Measurements from ENCODE around the gene GABRG3. TPM values are rescaled to one million over a fixed set of nuclear protein-coding genes. Genes with fewer than 3 reads are reported as not detected.

Gene GABRG3
- total and polyA plus RNA-seq, 9 of the 15 experiments (the other 6 are each of a cell fraction or from before 2014, with no cell fraction given) = 4.0 to 15.1 (median 11.2) TPM

- TF ChIP-seq GTF2B (IDR thresholded peaks at IDR 0.05; ENCODE audit: extremely low read depth, insufficient read length) (no peak), MYBL2 (IDR thresholded peaks at IDR 0.05; ENCODE audit: low read depth) (no peak), MYBL2 (CRISPR knock-in tag; IDR thresholded peaks at IDR 0.05; ENCODE audit: borderline replicate concordance) (no peak), CCNT2 (IDR thresholded peaks at IDR 0.05; ENCODE audit: borderline replicate concordance, extremely low read depth, insufficient read length, low read depth, low read length) (no peak), PREB (CRISPR knock-in tag; IDR thresholded peaks at IDR 0.05) (no peak), E2F1 (CRISPR knock-in tag; IDR thresholded peaks at IDR 0.05) (no peak), CREB3L1 (IDR thresholded peaks at IDR 0.05; ENCODE audit: borderline replicate concordance, low read depth) (no peak), DNMT1 (IDR thresholded peaks at IDR 0.05) (no peak), SMARCA4 (IDR thresholded peaks at IDR 0.05) (no peak), TCF15 (CRISPR knock-in tag; IDR thresholded peaks at IDR 0.05) (no peak), ETV5 (CRISPR knock-in tag; IDR thresholded peaks at IDR 0.05; ENCODE audit: low read depth) (no peak), IRF1 (CRISPR knock-in tag; IDR thresholded peaks at IDR 0.05; ENCODE audit: borderline replicate concordance) (no peak), THRA (IDR thresholded peaks at IDR 0.05) (no peak), ZNF165 (CRISPR knock-in tag; IDR thresholded peaks at IDR 0.05; ENCODE audit: borderline replicate concordance) (no peak), DIDO1 (tag; IDR thresholded peaks at IDR 0.05; ENCODE audit: low read depth) (no peak), DEAF1 (CRISPR knock-in tag; IDR thresholded peaks at IDR 0.05) (no peak), RHOXF2B (CRISPR knock-in tag; conservative IDR thresholded peaks at IDR 0.05) (no peak), ZNF431 (CRISPR knock-in tag; IDR thresholded peaks at IDR 0.05) (no peak), JUNB (CRISPR knock-in tag; conservative IDR thresholded peaks at IDR 0.05) (no peak), TRIM24 (IDR thresholded peaks at IDR 0.05) (peak in 1 of 2 experiments; percentile 29; a peak in 1 of 4 replicates), CBFA2T3 (IDR thresholded peaks at IDR 0.05) (peak; percentile 66)
Measured at GRCh38 chr15:27273506-27273905, 302.5 kb downstream of the GABRG3 start (continued).

All from K562 (cell line).